ENCODE measurements around the gene SESTD1. TPM values are rescaled to one million over a fixed set of nuclear protein-coding genes. Genes with fewer than 3 reads are reported as not detected.
"Not testable (repeated sequence)": the region's sequence is repeated elsewhere in the genome, so short reads cannot be mapped to it uniquely, and the experiment has no call there.

Gene SESTD1
- total RNA-seq, 2 donors from 2014 or later = 7.7 to 35.4 TPM

DNA sequence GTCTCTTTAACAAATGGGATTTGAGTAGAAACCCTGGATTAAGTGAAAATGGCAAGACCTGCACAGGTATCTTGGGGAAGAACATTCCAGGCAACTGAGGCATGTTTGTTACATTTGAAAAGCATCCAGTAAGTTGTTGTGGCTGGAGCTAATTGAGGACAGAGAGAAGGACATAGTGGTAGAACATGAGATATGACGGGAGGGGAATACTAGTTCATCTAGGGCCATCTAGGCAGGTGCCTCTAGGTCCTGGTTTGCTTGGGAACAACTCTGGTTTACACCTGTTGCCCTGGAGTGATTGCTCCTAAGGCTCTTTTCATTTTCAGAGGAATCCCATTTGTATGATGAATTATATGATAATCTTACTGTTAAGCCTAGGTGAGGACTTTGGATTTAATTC, 194.9 kb downstream of the SESTD1 start:
- Histone ChIP-seq H3K36me3 (no peaks in the 10 kb centered on the region), H3K9me3 (no peaks in the 10 kb centered on the region), H3K4me3 (no peak overlapping the region), H3K27me3 (replicated peaks; ENCODE audit: insufficient read depth) (no peaks in the 10 kb centered on the region), H3K4me1 (replicated peaks) (no peaks in the 10 kb centered on the region), H3K27ac (no peak overlapping the region)
- intact Hi-C loops (cut with DNase I) = no loop called here
- TF ChIP-seq CTCF (IDR thresholded peaks at IDR 0.05) = no peak
- TF ChIP-seq POLR2A (IDR thresholded peaks at IDR 0.05) = no peak
- no peak for TF ChIP-seq POLR2AphosphoS5 (IDR thresholded peaks at IDR 0.05)
- no peak for DNase-seq (ENCODE audit: low spot score)
- WGBS = 96% methylated on average over 1 of the region's 1 CpG

GRCh38 chr2:179068991-179069643, 195.5 kb downstream of the SESTD1 start:
- DNase-seq (ENCODE audit: low spot score) = no peak
- TF ChIP-seq POLR2A (IDR thresholded peaks at IDR 0.05) = no peak
- TF ChIP-seq POLR2AphosphoS5 (IDR thresholded peaks at IDR 0.05) = no peak
- no peak for TF ChIP-seq CTCF (IDR thresholded peaks at IDR 0.05)
- Histone ChIP-seq H3K36me3 (no peaks in the 10 kb centered on the region), H3K4me1 (replicated peaks) (no peaks in the 10 kb centered on the region), H3K4me3 (no peak overlapping the region), H3K27ac (no peak overlapping the region), H3K9me3 (no peaks in the 10 kb centered on the region), H3K27me3 (replicated peaks; ENCODE audit: insufficient read depth) (no peaks in the 10 kb centered on the region)
- 83% methylated on average over 2 of the region's 2 CpGs for WGBS
- intact Hi-C loops (cut with DNase I) = no loop called here

GRCh38 chr2:179059026-179059700, 205.5 kb downstream of the SESTD1 start:
- 86% methylated on average over 2 of the region's 2 CpGs for WGBS
- intact Hi-C loops (cut with DNase I) = no loop called here
- H3K9me3 ChIP-seq = no peaks in the 10 kb centered on the region
- no peaks in the 10 kb centered on the region for H3K4me1 ChIP-seq (replicated peaks)
- H3K27ac ChIP-seq = no peak overlapping the region
- H3K27me3 ChIP-seq (replicated peaks; ENCODE audit: insufficient read depth) = no peaks in the 10 kb centered on the region
- H3K4me3 ChIP-seq = no peak overlapping the region
- TF ChIP-seq POLR2AphosphoS5 (IDR thresholded peaks at IDR 0.05) (no peak), CTCF (IDR thresholded peaks at IDR 0.05) (no peak), POLR2A (IDR thresholded peaks at IDR 0.05) (no peak)
- no peaks in the 10 kb centered on the region for H3K36me3 ChIP-seq
- no peak for DNase-seq (ENCODE audit: low spot score)

DNA sequence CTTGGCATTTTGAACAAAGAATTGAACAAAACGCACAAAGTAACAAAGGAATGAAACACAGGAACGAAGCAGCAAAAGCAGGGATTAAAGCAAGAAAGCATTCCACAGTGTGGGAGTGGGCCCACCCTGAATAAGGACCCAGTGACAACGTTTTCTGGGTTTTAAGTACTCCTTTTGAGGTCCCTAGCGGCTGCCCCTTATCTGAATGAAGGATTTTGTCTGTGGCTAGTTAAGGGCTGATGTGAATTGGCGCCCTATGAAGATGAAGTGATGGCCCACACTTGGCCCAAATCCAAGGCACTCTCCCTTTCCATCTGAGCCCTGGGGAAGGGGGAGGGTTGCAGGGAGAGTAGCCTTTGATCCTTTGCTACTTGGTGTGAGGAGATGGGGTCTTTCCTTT, 206.9 kb downstream of the SESTD1 start:
- TF ChIP-seq POLR2A (IDR thresholded peaks at IDR 0.05) = no peak
- TF ChIP-seq CTCF (IDR thresholded peaks at IDR 0.05) = no peak
- no peak for TF ChIP-seq POLR2AphosphoS5 (IDR thresholded peaks at IDR 0.05)
- H3K9me3 ChIP-seq = no peaks in the 10 kb centered on the region

GRCh38 chr2:179053568-179053967, 211.1 kb downstream of the SESTD1 start:
- H3K9me3 ChIP-seq; H3K27ac ChIP-seq; H3K4me3 ChIP-seq; H3K27me3 ChIP-seq (replicated peaks; ENCODE audit: insufficient read depth); H3K4me1 ChIP-seq (replicated peaks); H3K36me3 ChIP-seq; DNase-seq (ENCODE audit: low spot score); intact Hi-C loops (cut with DNase I): not testable (repeated sequence)
- 90% methylated on average over 3 of the region's 3 CpGs for WGBS

More for the DNA sequence above, 206.9 kb downstream of the SESTD1 start:
- WGBS = 79% methylated on average over 5 of the region's 5 CpGs
- no peak overlapping the region for H3K4me3 ChIP-seq
- intact Hi-C loops (cut with DNase I) = no loop called here
- H3K36me3 ChIP-seq = no peaks in the 10 kb centered on the region
- no peaks in the 10 kb centered on the region for H3K4me1 ChIP-seq (replicated peaks)
- H3K27me3 ChIP-seq (replicated peaks; ENCODE audit: insufficient read depth) = no peaks in the 10 kb centered on the region
- no peak for DNase-seq (ENCODE audit: low spot score)
- H3K27ac ChIP-seq = no peak overlapping the region

Other genes with a start within 250 kb of the SESTD1 start
- gene CCDC141, start 214.7 kb downstream of the SESTD1 start, total RNA-seq = 1 to 10 TPM in 1 of 2 donors, under 1 TPM in 1; 0.32 to 8.6 TPM

Measured in prostate gland (tissue), 2 donors.